Measurements from ENCODE around the gene CRNKL1. TPM values are rescaled to one million over a fixed set of nuclear protein-coding genes. Genes with fewer than 3 reads are reported as not detected.
"Not testable (repeated sequence)": the region's sequence is repeated elsewhere in the genome, so short reads cannot be mapped to it uniquely, and the experiment has no call there.

The CRNKL1 gene
- total RNA-seq, 2 experiments from 2014 or later, result 21.1 to 23.3 TPM

DNA sequence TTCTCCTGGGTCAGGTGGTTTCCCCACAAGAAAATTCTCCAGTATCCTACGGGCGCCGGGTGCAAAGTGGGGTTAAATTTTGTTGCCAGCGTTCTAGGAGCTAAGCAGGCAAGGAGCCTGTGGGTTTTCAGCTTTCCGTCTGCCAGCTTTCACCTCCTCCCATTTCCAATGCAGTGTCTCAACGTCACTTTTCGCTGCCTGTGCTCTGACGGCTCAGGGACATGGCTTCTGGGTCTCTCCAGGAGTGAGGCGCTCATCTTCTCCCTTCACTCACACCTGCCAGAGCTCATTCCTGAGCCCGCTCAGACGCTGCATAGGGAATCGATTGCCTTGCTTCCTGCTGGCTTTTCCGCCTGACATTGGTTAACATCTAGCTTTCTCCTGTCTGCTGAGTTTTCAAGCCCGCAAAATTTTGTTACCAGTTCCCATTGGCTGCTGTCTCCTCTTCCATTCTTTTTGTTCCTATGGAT, 42.4 kb downstream of the CRNKL1 start:
- ChIA-PET CTCF (interaction anchor here (1.2 kb wide), 1 partner anchor 13 kb away, joined by 4 read pairs; no protein-coding TSS in a partner anchor), POLR2A (no interaction called here)
- DNase-seq (no peak), ATAC-seq (no peak)
- Mint-ChIP-seq H3K36me3 (ENCODE audit: low read depth) (no peaks in the 10 kb centered on the region), H3K4me1 (ENCODE audit: low read depth) (peaks cover 2% of the 10 kb centered on the region), H3K27ac (no peak overlapping the region), H3K27me3 (peaks cover 10% of the 10 kb centered on the region), H3K4me3 (no peak overlapping the region), H3K9me3 (no peaks in the 10 kb centered on the region)
- TF ChIP-seq, protein P1, sequence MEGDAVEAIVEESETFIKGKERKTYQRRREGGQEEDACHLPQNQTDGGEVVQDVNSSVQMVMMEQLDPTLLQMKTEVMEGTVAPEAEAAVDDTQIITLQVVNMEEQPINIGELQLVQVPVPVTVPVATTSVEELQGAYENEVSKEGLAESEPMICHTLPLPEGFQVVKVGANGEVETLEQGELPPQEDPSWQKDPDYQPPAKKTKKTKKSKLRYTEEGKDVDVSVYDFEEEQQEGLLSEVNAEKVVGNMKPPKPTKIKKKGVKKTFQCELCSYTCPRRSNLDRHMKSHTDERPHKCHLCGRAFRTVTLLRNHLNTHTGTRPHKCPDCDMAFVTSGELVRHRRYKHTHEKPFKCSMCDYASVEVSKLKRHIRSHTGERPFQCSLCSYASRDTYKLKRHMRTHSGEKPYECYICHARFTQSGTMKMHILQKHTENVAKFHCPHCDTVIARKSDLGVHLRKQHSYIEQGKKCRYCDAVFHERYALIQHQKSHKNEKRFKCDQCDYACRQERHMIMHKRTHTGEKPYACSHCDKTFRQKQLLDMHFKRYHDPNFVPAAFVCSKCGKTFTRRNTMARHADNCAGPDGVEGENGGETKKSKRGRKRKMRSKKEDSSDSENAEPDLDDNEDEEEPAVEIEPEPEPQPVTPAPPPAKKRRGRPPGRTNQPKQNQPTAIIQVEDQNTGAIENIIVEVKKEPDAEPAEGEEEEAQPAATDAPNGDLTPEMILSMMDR (IDR thresholded peaks at IDR 0.05), result no peak
- intact Hi-C loops (cut with micrococcal nuclease), result no loop called here

DNA sequence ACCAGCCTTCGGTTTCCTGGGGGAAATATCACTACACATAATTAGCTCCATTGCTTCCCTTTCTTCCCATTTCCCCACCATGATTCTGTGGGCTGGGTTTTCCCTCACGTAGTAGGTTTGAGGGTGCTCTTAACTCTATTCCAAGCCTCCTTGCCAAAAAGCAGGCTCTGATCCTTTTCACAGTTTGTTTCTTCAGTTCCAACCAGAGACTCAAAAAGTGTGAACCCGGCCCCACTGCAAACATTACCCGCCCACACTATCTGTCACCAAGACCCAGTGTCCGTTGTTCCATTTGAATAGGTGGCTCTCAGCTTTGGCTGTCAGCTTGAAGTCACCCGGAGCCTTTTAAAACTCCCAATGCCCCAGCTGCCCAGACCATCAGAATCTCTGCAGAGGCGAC, 46.9 kb downstream of the CRNKL1 start:
- no peak overlapping the region for H3K27ac Mint-ChIP-seq
- peaks cover 30% of the 10 kb centered on the region for H3K27me3 Mint-ChIP-seq
- peaks cover 17% of the 10 kb centered on the region for H3K4me1 Mint-ChIP-seq (ENCODE audit: low read depth)
- no peak overlapping the region for H3K4me3 Mint-ChIP-seq
- TF ChIP-seq, protein P1 (IDR thresholded peaks at IDR 0.05), result no peak
- H3K9me3 Mint-ChIP-seq, result no peaks in the 10 kb centered on the region
- POLR2A ChIA-PET, result interaction anchor here (3.3 kb wide), 1 partner anchor 12 kb away, joined by 9 read pairs; the partner anchor contains the start of gene NAA20
- no peaks in the 10 kb centered on the region for H3K36me3 Mint-ChIP-seq (ENCODE audit: low read depth)
- no peak for ATAC-seq
- intact Hi-C loops (cut with micrococcal nuclease), result no loop called here
- CTCF ChIA-PET, result interaction anchor here (1.0 kb wide), 3 partner anchors 10 to 220 kb away, joined by 3 to 4 read pairs (median 3); partner anchors contain the start of gene NAA20
- DNase-seq, result no peak

DNA sequence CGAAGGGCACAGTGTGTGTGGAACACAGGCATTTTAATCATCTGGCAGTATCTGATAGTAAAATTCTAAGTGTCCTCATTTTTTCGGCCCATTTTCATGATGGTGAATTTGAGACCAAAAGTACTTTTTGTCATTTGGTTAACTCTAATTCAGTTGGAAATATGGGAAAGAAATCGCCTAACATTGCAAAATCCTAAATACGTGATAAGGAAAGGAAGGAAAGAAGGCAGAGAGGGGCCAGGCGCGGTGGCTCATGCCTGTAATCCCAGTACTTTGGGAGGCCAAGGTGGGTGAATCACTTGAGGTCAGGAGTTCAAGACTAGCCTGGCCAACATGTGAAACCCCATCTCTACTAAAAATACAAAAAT, 48.3 kb downstream of the CRNKL1 start:
- H3K9me3 Mint-ChIP-seq; H3K36me3 Mint-ChIP-seq (ENCODE audit: low read depth); DNase-seq; intact Hi-C loops (cut with micrococcal nuclease); ATAC-seq: not testable (repeated sequence)
- H3K4me1 Mint-ChIP-seq (ENCODE audit: low read depth), result peaks cover 17% of the 10 kb centered on the region
- CTCF ChIA-PET, result interaction anchor here (0.9 kb wide), 1 partner anchor 14 kb away, joined by 3 read pairs; no protein-coding TSS in a partner anchor
- peak overlapping the region; percentile 65 for H3K27ac Mint-ChIP-seq
- peak overlapping the region; percentile 71 for H3K4me3 Mint-ChIP-seq
- POLR2A ChIA-PET, result interaction anchor here (3.3 kb wide), 1 partner anchor 14 kb away, joined by 9 read pairs; the partner anchor contains the start of gene NAA20
- H3K27me3 Mint-ChIP-seq, result peaks cover 28% of the 10 kb centered on the region

DNA sequence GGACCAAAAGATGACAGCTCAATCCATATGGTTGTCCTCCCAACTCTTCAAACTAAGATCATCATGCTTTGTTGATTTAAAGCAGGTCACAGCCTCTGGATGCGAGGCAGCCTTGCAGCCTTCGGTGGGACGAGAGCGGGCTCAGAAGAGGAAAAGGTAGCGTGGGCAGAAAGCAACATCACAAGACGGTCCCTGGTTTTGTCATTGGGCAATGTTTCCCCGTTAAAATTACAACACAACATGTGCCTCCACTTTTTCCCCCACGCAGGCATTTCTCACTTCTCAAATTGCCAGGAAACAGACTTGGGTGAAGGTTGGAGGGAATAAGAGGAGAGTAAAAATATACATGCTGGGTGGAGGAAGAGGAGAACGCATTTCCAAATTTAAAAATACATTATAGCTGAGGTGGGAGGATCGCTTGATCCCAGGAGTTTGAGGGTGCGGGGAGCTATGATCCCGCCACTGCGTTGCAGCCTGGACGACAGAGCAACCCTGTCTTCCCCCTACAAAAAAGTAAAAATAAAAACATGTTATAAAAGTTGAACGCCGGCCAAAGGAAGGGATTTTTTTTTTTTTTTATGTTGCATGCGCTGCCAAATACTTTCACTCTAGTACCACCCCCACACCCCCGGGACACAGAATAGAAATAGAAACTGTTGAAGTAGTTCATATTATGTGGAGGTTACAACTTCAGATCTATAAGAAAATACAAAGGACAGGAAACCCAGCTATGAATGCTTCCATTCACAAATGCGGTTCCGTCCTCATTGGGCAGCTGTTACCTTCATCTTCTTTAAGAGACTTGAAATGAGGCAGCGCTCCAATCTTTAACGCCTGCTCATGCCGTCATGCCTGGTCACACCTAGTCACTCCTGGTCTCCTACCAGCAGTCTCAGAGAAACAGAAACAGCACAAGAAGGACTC, 49.0 kb downstream of the CRNKL1 start:
- ATAC-seq (peak; percentile 94), DNase-seq (peak; percentile 78)
- POLR2A ChIA-PET, result interaction anchor here (0.9 to 3.3 kb wide), 2 partner anchors 14 to 17 kb away, joined by 4 to 9 read pairs; partner anchors contain the start of gene NAA20
- H3K4me3 Mint-ChIP-seq, result peak overlapping the region; percentile 71
- CTCF ChIA-PET, result interaction anchor here (0.9 kb wide), 1 partner anchor 15 kb away, joined by 3 read pairs; no protein-coding TSS in a partner anchor
- H3K27ac Mint-ChIP-seq, result peak overlapping the region; percentile 65
- no peaks in the 10 kb centered on the region for H3K36me3 Mint-ChIP-seq (ENCODE audit: low read depth)
- H3K4me1 Mint-ChIP-seq (ENCODE audit: low read depth), result peaks cover 17% of the 10 kb centered on the region
- TF ChIP-seq, protein P1 (IDR thresholded peaks at IDR 0.05), result no peak
- H3K27me3 Mint-ChIP-seq, result peaks cover 29% of the 10 kb centered on the region
- intact Hi-C loops (cut with micrococcal nuclease), result no loop called here
- no peaks in the 10 kb centered on the region for H3K9me3 Mint-ChIP-seq

DNA sequence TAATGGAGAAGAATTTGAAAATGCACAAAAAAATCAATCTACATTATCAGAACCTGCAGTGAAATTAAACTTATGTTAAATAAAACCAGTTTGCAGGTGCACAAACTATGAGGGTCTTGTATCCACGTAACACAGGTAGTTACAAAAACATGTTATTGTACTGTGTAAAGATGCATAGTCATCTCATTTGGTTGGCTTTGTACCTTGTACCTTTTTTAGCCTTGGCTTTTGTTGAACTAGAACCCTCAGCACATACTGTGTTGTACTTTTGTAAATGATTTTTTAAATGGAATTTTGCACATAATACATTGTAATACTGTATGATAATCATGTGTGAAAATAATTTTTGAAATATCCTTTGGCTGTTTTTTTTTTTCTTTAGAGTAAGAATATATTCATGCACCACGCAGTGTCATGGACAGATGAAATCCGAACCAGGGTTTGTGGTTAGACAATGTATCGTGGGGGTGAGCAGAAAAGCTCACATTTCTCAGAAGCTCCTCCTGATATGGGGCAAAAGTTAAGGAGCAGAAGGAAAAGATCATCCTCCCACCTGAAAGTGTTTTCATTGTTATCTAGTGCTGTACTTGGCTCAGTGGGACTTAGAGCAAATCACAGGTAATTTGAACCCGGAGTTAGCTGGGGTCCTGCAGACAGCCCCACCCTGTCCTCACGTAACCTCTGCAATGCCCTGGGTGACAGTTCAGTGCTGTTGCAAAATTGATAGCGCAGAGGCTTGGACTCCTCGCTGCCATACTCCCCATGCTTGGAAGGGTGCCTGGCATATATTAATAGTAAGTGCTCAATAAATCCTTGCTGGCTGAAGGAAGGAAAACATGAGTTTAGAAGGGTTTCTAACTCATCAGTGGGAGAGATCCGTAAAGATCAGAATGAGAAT, 49.9 kb downstream of the CRNKL1 start:
- DNase-seq, result no peak
- ATAC-seq, result no peak
- POLR2A ChIA-PET, result interaction anchor here (0.9 kb wide), 1 partner anchor 18 kb away, joined by 4 read pairs; no protein-coding TSS in a partner anchor
- no peaks in the 10 kb centered on the region for H3K9me3 Mint-ChIP-seq
- peak overlapping the region; percentile 71 for H3K4me3 Mint-ChIP-seq
- TF ChIP-seq, protein P1 (IDR thresholded peaks at IDR 0.05), result no peak
- no peaks in the 10 kb centered on the region for H3K36me3 Mint-ChIP-seq (ENCODE audit: low read depth)
- H3K27me3 Mint-ChIP-seq, result peaks cover 27% of the 10 kb centered on the region
- H3K27ac Mint-ChIP-seq, result no peak overlapping the region
- peaks cover 17% of the 10 kb centered on the region for H3K4me1 Mint-ChIP-seq (ENCODE audit: low read depth)
- intact Hi-C loops (cut with micrococcal nuclease), result no loop called here
- CTCF ChIA-PET, result no interaction called here
